Measurements from ENCODE around the gene PRKAR1B. TPM values are rescaled to one million over a fixed set of nuclear protein-coding genes. Genes with fewer than 3 reads are reported as not detected.

The PRKAR1B gene
- total and polyA plus RNA-seq, 2 donors (not counting 1 experiment from before 2014, with no cell fraction given), result 4.5 to 8.6 TPM

DNA sequence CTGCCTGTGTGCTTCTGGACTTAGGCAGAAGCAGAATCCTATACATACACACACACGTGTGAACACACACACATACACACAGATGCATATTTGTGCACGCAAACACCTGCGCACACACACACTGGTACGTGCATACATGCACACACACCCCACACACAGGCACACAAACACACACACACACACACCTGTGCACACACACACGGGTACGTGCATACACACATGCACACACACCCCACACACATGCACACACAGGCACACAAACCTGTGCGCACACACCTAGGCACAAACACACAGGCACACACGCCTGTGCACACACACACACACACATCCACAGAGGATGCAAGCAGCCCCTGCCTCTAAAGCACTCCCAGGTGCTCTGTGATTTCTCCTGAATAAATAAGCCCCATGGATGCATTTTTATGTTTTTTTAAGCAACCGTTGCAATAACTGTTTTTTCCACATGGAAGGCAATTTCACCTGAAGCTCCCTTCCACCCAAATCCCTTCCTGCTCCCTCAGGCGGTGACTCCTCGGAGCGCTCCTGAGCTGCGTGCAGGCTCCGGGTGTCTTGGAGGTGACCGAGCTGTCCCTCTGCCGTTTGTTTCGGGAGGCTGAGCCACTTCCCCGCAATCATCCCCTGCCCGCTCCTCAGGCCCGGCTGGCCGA is 166.0 kb downstream of the PRKAR1B start:
- Histone ChIP-seq H3K27ac (ENCODE audit: low read length in 2 of 2) (no peak overlapping the region), H3K36me3 (replicated peaks in 1 of 2; ENCODE audit: control extremely low read depth in 1 of 2, control insufficient read depth in 1 of 2, extremely low read depth in 1 of 2, insufficient read depth in 2 of 2, low read length in 1 of 2) (no peaks in the 10 kb centered on the region), H3K27me3 (replicated peaks in 1 of 4; ENCODE audit: control extremely low read depth in 1 of 4, control insufficient read depth in 3 of 4, insufficient read depth in 4 of 4, low read length in 3 of 4) (no peaks in the 10 kb centered on the region), H2AFZ (ENCODE audit: insufficient read depth, low read depth, low read length, poor library complexity, severe bottlenecking) (no peak overlapping the region), H3K79me2 (ENCODE audit: control insufficient read depth, insufficient read depth, low read length) (no peaks in the 10 kb centered on the region), H4K20me1 (ENCODE audit: control insufficient read depth, insufficient read depth, low read length, poor library complexity, severe bottlenecking) (no peaks in the 10 kb centered on the region), H3K9ac (ENCODE audit: low read length) (no peak overlapping the region), H3K4me2 (replicated peaks; ENCODE audit: low read depth, low read length, poor library complexity, severe bottlenecking) (no peak overlapping the region), H3K4me1 (ENCODE audit: control insufficient read depth in 2 of 2, insufficient read depth in 2 of 2, low read length in 2 of 2) (no peaks in the 10 kb centered on the region), H3K9me3 (ENCODE audit: control extremely low read depth in 1 of 3, control insufficient read depth in 2 of 3, insufficient read depth in 1 of 3, low read length in 2 of 3) (peaks cover 0 to 11% (median 0%) of the 10 kb centered on the region in 3 donors), H3K4me3 (ENCODE audit: control extremely low read depth in 1 of 5, extremely low read depth in 1 of 5, insufficient read depth in 1 of 5, low read depth in 2 of 5, low read length in 4 of 5) (no peak overlapping the region)
- Mint-ChIP-seq H3K4me1 (no peaks in the 10 kb centered on the region), H3K27me3 (no peaks in the 10 kb centered on the region), H3K4me3 (no peak overlapping the region), H3K27ac (no peak overlapping the region), H3K9me3 (ENCODE audit: insufficient read depth) (no peaks in the 10 kb centered on the region)
- CTCF ChIA-PET, result no interaction called here
- no peak for ATAC-seq (ENCODE audit: low read depth)
- POLR2A ChIA-PET, result no interaction called here
- DNase-seq, result no peak
- intact Hi-C loops (cut with micrococcal nuclease), result no loop called here
- TF ChIP-seq EZH2 (IDR thresholded peaks at IDR 0.05; ENCODE audit: borderline replicate concordance, insufficient read depth, low read depth, low read length, poor library complexity, severe bottlenecking), result no peak
- TF ChIP-seq, protein P1, sequence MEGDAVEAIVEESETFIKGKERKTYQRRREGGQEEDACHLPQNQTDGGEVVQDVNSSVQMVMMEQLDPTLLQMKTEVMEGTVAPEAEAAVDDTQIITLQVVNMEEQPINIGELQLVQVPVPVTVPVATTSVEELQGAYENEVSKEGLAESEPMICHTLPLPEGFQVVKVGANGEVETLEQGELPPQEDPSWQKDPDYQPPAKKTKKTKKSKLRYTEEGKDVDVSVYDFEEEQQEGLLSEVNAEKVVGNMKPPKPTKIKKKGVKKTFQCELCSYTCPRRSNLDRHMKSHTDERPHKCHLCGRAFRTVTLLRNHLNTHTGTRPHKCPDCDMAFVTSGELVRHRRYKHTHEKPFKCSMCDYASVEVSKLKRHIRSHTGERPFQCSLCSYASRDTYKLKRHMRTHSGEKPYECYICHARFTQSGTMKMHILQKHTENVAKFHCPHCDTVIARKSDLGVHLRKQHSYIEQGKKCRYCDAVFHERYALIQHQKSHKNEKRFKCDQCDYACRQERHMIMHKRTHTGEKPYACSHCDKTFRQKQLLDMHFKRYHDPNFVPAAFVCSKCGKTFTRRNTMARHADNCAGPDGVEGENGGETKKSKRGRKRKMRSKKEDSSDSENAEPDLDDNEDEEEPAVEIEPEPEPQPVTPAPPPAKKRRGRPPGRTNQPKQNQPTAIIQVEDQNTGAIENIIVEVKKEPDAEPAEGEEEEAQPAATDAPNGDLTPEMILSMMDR (IDR thresholded peaks at IDR 0.05), result no peak
- WGBS (ENCODE audit: insufficient coverage), result 97% methylated on average over 21 of the region's 21 CpGs

DNA sequence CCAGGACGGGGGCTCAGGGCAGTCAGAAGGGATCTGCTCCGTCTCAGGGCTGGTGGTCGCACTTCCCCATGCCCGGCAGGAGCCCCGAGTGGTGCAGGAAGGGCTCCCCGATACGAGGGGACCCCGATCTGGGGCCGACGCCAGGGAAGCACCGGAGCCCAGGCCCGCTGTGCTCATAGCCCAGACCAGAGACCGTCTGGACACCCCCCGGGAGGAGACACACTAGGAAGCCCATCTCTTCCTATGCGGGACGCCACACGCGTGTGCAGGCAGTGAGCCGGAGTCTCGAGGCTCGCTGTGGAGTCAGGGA is 167.7 kb downstream of the PRKAR1B start:
- TF ChIP-seq, protein P1 (IDR thresholded peaks at IDR 0.05), result no peak
- no peak for TF ChIP-seq EZH2 (IDR thresholded peaks at IDR 0.05; ENCODE audit: borderline replicate concordance, insufficient read depth, low read depth, low read length, poor library complexity, severe bottlenecking)
- CTCF ChIA-PET, result no interaction called here
- Histone ChIP-seq H3K36me3 (replicated peaks in 1 of 2; ENCODE audit: control extremely low read depth in 1 of 2, control insufficient read depth in 1 of 2, extremely low read depth in 1 of 2, insufficient read depth in 2 of 2, low read length in 1 of 2) (no peaks in the 10 kb centered on the region), H3K27ac (ENCODE audit: low read length in 2 of 2) (no peak overlapping the region), H3K4me2 (replicated peaks; ENCODE audit: low read depth, low read length, poor library complexity, severe bottlenecking) (no peak overlapping the region), H3K27me3 (replicated peaks in 1 of 4; ENCODE audit: control extremely low read depth in 1 of 4, control insufficient read depth in 3 of 4, insufficient read depth in 4 of 4, low read length in 3 of 4) (no peaks in the 10 kb centered on the region), H2AFZ (ENCODE audit: insufficient read depth, low read depth, low read length, poor library complexity, severe bottlenecking) (no peak overlapping the region), H3K79me2 (ENCODE audit: control insufficient read depth, insufficient read depth, low read length) (no peaks in the 10 kb centered on the region), H4K20me1 (ENCODE audit: control insufficient read depth, insufficient read depth, low read length, poor library complexity, severe bottlenecking) (no peaks in the 10 kb centered on the region), H3K4me3 (ENCODE audit: control extremely low read depth in 1 of 5, extremely low read depth in 1 of 5, insufficient read depth in 1 of 5, low read depth in 2 of 5, low read length in 4 of 5) (no peak overlapping the region), H3K4me1 (ENCODE audit: control insufficient read depth in 2 of 2, insufficient read depth in 2 of 2, low read length in 2 of 2) (no peaks in the 10 kb centered on the region), H3K9ac (ENCODE audit: low read length) (no peak overlapping the region), H3K9me3 (ENCODE audit: control extremely low read depth in 1 of 3, control insufficient read depth in 2 of 3, insufficient read depth in 1 of 3, low read length in 2 of 3) (peaks cover 0 to 16% (median 0%) of the 10 kb centered on the region in 3 donors)
- DNase-seq, result no peak
- intact Hi-C loops (cut with micrococcal nuclease), result no loop called here
- Mint-ChIP-seq H3K9me3 (ENCODE audit: insufficient read depth) (no peaks in the 10 kb centered on the region), H3K4me1 (no peaks in the 10 kb centered on the region), H3K27me3 (no peaks in the 10 kb centered on the region), H3K4me3 (no peak overlapping the region), H3K27ac (no peak overlapping the region)
- WGBS (ENCODE audit: insufficient coverage), result 94% methylated on average over 14 of the region's 21 CpGs
- POLR2A ChIA-PET, result no interaction called here
- ATAC-seq (ENCODE audit: low read depth), result no peak

Data from B cell (primary cell).